HAP-1 (cell line): ENCODE data around the gene DCAKD.
"Not testable (repeated sequence)": the region's sequence is repeated elsewhere in the genome, so short reads cannot be mapped to it uniquely, and the experiment has no call there.

Experiments used
- DNase-seq, 2 experiments: peaks; one replicate each; pipeline ENCODE4 v3.0.0-alpha.2; 2016 to 2020; ENCODE audit warnings: low spot score in 2 of 2
- H3K27me3 ChIP-seq: fragments of 250-450 bp; sonication (Bioruptor Pico); 2 replicates; pipeline ENCODE4 v1.5.1; 2020; ENCODE audit warnings: low read depth, mild to moderate bottlenecking, moderate library complexity
- H3K36me3 ChIP-seq: fragments of 250-450 bp; sonication (Bioruptor Pico); replicated peaks from 2 replicates; pipeline ENCODE4 v1.5.1; 2020; ENCODE audit warnings: mild to moderate bottlenecking
- H3K4me1 ChIP-seq: fragments of 250-450 bp; sonication (Bioruptor Pico); 2 replicates; pipeline ENCODE4 v1.5.1; 2020; ENCODE audit warnings: mild to moderate bottlenecking
- H3K4me3 ChIP-seq: fragments of 250-450 bp; sonication (Bioruptor Pico); 2 replicates; pipeline ENCODE4 v1.5.1; 2020; ENCODE audit warnings: mild to moderate bottlenecking, moderate library complexity
- H3K9me3 ChIP-seq: fragments of 250-450 bp; sonication (Bioruptor Pico); 2 replicates; pipeline ENCODE4 v1.5.1; 2020; ENCODE audit warnings: mild to moderate bottlenecking, moderate library complexity
- in situ Hi-C: fragments of 300-500 bp; cut with MboI; formaldehyde crosslinking; loops from 3 replicates; pipeline ENCODE4 v1.14.3; 2020; ENCODE audit warnings: low sequenced_read_pairs, inconsistent platforms, mixed read lengths

Gene DCAKD

DNA sequence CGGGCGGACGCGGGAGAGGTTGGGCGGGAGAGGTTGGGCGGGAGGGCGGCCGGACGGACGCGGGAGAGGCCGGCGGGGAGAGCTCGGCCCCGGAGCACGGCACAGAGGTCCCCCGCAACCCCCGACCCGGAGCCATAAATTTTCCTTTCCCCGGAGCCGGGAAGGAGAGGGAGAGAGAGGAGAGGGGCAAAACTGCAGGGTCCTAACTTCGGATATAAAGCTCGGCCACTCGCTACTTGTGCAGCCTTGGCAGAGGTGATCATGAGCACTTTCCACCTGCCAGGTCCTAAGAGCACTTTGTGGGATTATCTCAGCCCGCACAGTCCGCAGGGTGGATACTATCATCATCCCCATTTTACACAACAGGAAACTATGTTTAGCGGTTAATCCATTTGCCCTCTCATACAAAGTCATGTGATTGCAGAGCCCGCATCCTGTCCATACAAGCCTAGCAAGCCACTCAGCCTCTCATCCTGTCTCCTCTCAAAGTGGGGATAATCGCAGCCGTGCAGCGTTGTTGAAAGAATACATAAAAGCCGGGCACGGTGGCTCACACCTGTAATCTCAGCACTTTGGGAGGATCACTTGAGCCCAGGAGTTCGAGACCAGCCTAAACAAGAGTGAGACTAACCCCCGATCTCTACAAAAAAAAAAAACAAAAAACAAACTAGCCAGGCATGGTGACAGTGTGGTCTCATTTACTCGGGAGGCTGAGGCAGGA, 780 bp upstream of the DCAKD start:
- DNase-seq: peak; percentile 29 to 57
- peak overlapping the region; percentile 45 for H3K4me3 ChIP-seq
- H3K27me3 ChIP-seq: no peaks in the 10 kb centered on the region
- in situ Hi-C loops: no loop called here
- H3K4me1 ChIP-seq: peaks cover 8% of the 10 kb centered on the region
- H3K36me3 ChIP-seq: peaks cover 5% of the 10 kb centered on the region; the same call in 1 of the 2 replicates
- H3K9me3 ChIP-seq: peaks cover 3% of the 10 kb centered on the region; the same call in 1 of the 2 replicates

- H3K27me3 ChIP-seq, in situ Hi-C loops, H3K9me3 ChIP-seq, H3K36me3 ChIP-seq, DNase-seq, H3K4me3 ChIP-seq: not testable (repeated sequence)
- H3K4me1 ChIP-seq: peaks cover 10% of the 10 kb centered on the region
These were observed 254 bp upstream of the DCAKD start for GRCh38 chr17:45051720-45052051.

DNA sequence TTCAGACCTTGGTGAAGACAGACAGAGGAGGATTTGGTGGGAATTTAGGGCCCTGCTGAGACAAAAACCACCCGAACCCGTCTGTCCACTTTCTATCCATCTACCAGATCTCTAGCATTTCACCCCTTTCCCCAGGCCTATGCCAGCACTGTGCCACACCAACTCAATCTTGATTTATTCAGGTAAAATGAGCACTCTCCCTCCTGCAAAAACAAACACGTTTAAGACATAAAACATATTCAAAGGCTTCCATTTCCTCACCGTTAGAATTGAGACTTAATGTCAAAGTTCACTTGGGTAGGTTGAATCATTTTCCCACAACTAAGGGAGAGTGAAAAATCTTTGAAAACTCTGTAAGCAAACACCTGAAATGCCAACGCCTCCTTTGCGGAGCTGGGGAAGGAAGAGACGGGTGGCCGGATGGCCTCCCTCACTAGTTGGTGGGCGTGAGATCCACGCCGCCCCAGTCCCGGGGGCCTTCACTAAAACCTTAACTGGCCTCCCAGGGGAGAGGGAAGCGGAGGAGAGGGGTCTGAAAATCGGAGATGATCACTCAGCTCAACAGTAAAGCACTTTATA, 862 bp downstream of the DCAKD start:
- peaks cover 3% of the 10 kb centered on the region; the same call in 1 of the 2 replicates for H3K9me3 ChIP-seq
- peak in 1 of 2 experiments; percentile 43 for DNase-seq
- peaks cover 10% of the 10 kb centered on the region for H3K4me1 ChIP-seq
- H3K36me3 ChIP-seq: peaks cover 8% of the 10 kb centered on the region; the same call in 1 of the 2 replicates
- in situ Hi-C loops: no loop called here
- peak overlapping the region; percentile 63 for H3K4me3 ChIP-seq
- no peaks in the 10 kb centered on the region for H3K27me3 ChIP-seq

DNA sequence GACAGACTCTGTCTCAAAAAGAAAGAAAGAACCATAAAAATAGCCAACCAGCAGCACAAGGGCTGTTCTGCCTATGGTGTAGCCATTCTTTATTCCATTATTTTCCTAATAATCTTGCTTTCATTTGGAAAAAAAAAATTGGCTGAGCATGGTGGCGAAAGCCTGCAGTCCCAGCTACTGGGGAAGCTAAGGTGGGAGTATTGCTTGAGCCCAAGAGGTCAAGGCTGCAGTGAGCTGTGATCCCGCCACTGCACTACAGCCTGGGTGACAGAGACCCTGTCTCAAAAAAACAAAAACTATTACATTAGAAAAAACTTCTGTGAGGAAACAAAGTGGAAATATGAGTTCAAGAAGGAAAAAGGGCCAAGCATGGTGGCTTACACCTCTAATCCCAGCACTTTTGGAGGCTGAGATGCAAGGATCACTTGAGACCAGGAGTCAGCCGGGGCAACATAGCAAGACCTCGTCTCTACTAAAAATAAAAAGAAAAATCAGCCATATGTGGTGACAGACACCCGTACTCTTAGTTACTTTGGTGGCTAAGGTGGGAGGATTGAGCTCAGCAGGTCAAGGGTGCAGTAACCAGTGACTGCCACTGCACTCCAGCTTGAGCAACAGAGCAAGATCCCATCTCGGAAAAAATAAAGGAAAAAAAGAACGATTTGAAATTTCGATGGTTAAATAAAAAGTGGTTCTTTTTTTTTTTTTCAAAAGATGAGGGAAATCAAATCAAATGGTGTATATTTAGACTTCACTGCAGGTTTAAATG, 2.5 kb downstream of the DCAKD start:
- Histone ChIP-seq H3K4me1 (peaks cover 10% of the 10 kb centered on the region), H3K4me3 (no peak overlapping the region), H3K27me3 (no peaks in the 10 kb centered on the region), H3K36me3 (peaks cover 4% of the 10 kb centered on the region; the same call in 1 of the 2 replicates), H3K9me3 (peaks cover 3% of the 10 kb centered on the region; the same call in 1 of the 2 replicates)
- in situ Hi-C loops: no loop called here
- peak in 1 of 2 experiments; percentile 25 for DNase-seq

DNA sequence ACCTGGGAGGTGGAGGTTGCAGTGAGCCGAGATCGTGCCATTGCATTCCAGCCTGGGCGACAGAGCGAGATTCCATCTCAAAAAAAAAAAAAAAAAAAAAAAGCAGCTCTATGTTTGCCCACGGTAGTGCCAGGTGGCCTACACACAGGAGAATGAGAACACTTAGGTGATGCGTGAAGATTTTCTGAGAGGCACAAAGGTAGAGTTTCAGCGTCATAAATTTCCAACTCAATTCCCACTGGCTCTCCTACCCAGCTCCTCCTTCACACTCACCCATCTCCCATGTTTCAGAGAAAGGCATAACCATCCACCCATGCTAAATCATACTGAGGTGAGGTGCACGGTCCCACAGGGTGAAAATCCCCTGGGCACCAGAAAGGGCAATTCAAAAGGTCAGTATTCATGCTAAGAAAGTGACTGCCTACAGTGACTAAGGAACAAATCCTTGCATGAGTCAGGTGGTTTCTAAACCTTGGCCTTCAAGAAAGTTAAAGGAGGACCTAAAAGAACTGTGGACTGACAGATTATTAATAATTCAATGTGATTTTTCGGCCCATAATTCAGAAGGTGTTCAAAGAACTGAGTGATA, 4.8 kb downstream of the DCAKD start:
- in situ Hi-C loops: no loop called here
- H3K4me3 ChIP-seq: no peak overlapping the region

GRCh38 chr17:45043813-45044540, 7.5 kb downstream of the DCAKD start:
- Histone ChIP-seq H3K9me3 (no peaks in the 10 kb centered on the region), H3K4me3 (no peak overlapping the region), H3K27me3 (no peaks in the 10 kb centered on the region), H3K4me1 (peaks cover 2% of the 10 kb centered on the region), H3K36me3 (peaks cover 4% of the 10 kb centered on the region; the same call in 1 of the 2 replicates)
- no peak for DNase-seq
- in situ Hi-C loops: no loop called here

More for the DNA sequence above, 4.8 kb downstream of the DCAKD start:
- H3K4me1 ChIP-seq: peaks cover 5% of the 10 kb centered on the region; the same call in 1 of the 2 replicates
- peaks cover 3% of the 10 kb centered on the region; the same call in 1 of the 2 replicates for H3K9me3 ChIP-seq
- H3K36me3 ChIP-seq: peaks cover 4% of the 10 kb centered on the region; the same call in 1 of the 2 replicates
- H3K27me3 ChIP-seq: no peaks in the 10 kb centered on the region
- no peak for DNase-seq

- no peak overlapping the region for H3K4me3 ChIP-seq
- DNase-seq: no peak
- no peaks in the 10 kb centered on the region for H3K9me3 ChIP-seq
- no peaks in the 10 kb centered on the region for H3K27me3 ChIP-seq
- H3K36me3 ChIP-seq: peaks cover 4% of the 10 kb centered on the region; the same call in 1 of the 2 replicates
- H3K4me1 ChIP-seq: peaks cover 2% of the 10 kb centered on the region
- in situ Hi-C loops: no loop called here
These were observed 8.9 kb downstream of the DCAKD start for GRCh38 chr17:45042346-45043120.

- no peaks in the 10 kb centered on the region; the same call in 1 of the 2 replicates for H3K4me1 ChIP-seq
- H3K27me3 ChIP-seq: no peaks in the 10 kb centered on the region
- in situ Hi-C loops: no loop called here
- no peaks in the 10 kb centered on the region for H3K9me3 ChIP-seq
- DNase-seq: peak in 1 of 2 experiments; percentile 48
- no peak overlapping the region for H3K4me3 ChIP-seq
- H3K36me3 ChIP-seq: no peaks in the 10 kb centered on the region; the same call in 1 of the 2 replicates
These were observed 11.0 kb downstream of the DCAKD start for GRCh38 chr17:45040459-45040858.

DNA sequence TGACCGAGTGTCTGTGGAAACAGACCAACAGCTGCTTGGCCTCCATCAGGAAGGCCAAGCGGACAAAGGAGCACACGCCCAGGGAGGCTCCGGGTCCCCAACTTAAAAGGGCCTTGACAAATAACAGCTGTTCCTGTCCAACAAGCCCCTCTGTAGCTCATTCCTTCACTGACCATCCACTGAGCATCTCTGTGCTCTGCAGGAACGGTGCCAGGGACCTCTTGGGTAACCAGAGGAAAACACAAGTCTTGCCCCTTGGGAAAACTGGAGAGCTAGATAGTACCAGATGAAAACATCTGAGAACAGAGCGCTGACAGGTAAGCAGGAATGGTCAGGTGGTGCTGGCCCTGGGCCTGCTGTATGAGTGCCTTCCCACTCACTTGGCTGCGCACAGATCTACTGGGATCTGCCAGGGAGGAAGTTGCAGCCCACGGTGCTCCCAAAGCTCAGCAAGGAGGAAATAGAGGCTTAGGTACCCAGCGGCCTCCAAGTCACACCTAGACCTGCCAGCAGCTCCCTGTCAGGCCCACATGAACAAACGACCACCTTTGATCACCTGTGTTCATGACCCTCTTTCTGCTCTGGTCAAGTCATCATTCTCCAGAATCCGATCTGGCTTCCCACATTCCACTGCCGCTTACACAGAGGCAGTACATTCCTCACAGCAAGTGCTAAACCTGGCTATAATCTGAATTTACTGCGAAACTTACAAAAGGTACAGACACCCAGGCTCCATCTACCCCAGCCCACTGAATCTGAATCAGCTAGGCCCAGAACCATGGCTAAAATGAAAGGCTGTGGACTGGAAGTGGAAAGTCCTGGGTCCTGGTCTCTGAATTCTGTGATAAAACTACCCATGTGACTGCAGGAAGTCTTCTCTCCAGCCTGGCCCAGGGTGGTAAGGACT, 12.5 kb downstream of the DCAKD start:
- H3K36me3 ChIP-seq: peaks cover 4% of the 10 kb centered on the region; the same call in 1 of the 2 replicates
- H3K9me3 ChIP-seq: no peaks in the 10 kb centered on the region
- DNase-seq: no peak
- H3K4me1 ChIP-seq: no peaks in the 10 kb centered on the region; the same call in 1 of the 2 replicates
- in situ Hi-C loops: no loop called here
- no peaks in the 10 kb centered on the region for H3K27me3 ChIP-seq
- H3K4me3 ChIP-seq: no peak overlapping the region

GRCh38 chr17:45036691-45037090, 14.7 kb downstream of the DCAKD start:
- no peaks in the 10 kb centered on the region for H3K9me3 ChIP-seq
- no peaks in the 10 kb centered on the region for H3K27me3 ChIP-seq
- peaks cover 21% of the 10 kb centered on the region for H3K36me3 ChIP-seq
- H3K4me1 ChIP-seq: no peaks in the 10 kb centered on the region; the same call in 1 of the 2 replicates
- no peak for DNase-seq
- in situ Hi-C loops: no loop called here
- H3K4me3 ChIP-seq: no peak overlapping the region

DNA sequence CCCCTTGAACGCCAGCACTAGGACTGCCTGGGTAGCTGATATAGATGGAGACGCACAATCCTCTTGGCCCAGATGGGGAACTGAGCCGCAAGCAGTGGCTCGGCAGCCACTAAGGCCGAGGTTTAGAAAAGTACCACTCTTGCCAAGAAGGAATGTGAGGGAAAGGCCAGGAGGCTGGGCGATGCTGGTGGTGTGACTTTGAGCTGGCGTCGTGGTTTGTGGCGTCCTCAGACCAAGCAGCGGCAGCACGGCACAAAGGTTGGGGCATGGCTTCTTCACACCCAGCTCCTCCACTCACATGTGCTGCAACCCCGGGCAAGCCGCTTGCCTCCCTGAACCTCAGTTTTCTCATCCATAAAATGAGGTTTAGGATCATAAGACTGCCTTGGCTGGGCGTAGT, 15.6 kb downstream of the DCAKD start:
- DNase-seq: no peak
- H3K27me3 ChIP-seq: no peaks in the 10 kb centered on the region
- peaks cover 29% of the 10 kb centered on the region for H3K36me3 ChIP-seq
- H3K9me3 ChIP-seq: no peaks in the 10 kb centered on the region
- in situ Hi-C loops: no loop called here
- no peaks in the 10 kb centered on the region; the same call in 1 of the 2 replicates for H3K4me1 ChIP-seq
- H3K4me3 ChIP-seq: no peak overlapping the region

- H3K4me1 ChIP-seq: no peaks in the 10 kb centered on the region
- peaks cover 42% of the 10 kb centered on the region for H3K36me3 ChIP-seq
- in situ Hi-C loops: no loop called here
- H3K4me3 ChIP-seq: no peak overlapping the region
- DNase-seq: no peak
- no peaks in the 10 kb centered on the region for H3K9me3 ChIP-seq
- no peaks in the 10 kb centered on the region for H3K27me3 ChIP-seq
These were observed 16.8 kb downstream of the DCAKD start for GRCh38 chr17:45034599-45034998.
